Uterus (tissue), 2 donors: ENCODE measurements around the gene INAFM2.

ENCODE experiments used
- CTCF ChIP-seq, 4 experiments: fragments of 200-600 bp in 2 of 4; fragments of 450-650 bp in 2 of 4; sonication (generic) in 2 of 4; IDR thresholded peaks; one replicate each; pipeline ENCODE4 v1.5.1; 2016 to 2019; ENCODE audit warnings: antibody characterized with exemption in 4 of 4, mild to moderate bottlenecking in 2 of 4, moderate library complexity in 1 of 4
- POLR2A ChIP-seq, 2 donors: fragments of 450-650 bp; IDR thresholded peaks; one replicate each; pipeline ENCODE4 v1.6.1; 2016; ENCODE audit warnings: antibody characterized with exemption in 2 of 2, mild to moderate bottlenecking in 1 of 2, moderate library complexity in 1 of 2

- TF ChIP-seq POLR2A (IDR thresholded peaks at IDR 0.05) = no peak
- no peak for TF ChIP-seq CTCF (IDR thresholded peaks at IDR 0.05)
Observed at GRCh38 chr15:40337597-40337996, 14.1 kb downstream of the INAFM2 start.
